GM18502 (cell line): ENCODE measurements around the gene EPHA10.
"Not testable (repeated sequence)": the region's sequence is repeated elsewhere in the genome, so short reads cannot be mapped to it uniquely, and the experiment has no call there.

Source experiments
- ATAC-seq: cut with Tn5 transposase; IDR thresholded peaks from one replicate; pipeline ENCODE4 v1.9.1; 2021; ENCODE audit warnings: mild to moderate bottlenecking; ENCODE audit not compliant: unreplicated experiment, poor library complexity

The EPHA10 gene

GRCh38 chr1:37738619-37739018, 26.3 kb downstream of the EPHA10 start:
- not testable (repeated sequence) for ATAC-seq

DNA sequence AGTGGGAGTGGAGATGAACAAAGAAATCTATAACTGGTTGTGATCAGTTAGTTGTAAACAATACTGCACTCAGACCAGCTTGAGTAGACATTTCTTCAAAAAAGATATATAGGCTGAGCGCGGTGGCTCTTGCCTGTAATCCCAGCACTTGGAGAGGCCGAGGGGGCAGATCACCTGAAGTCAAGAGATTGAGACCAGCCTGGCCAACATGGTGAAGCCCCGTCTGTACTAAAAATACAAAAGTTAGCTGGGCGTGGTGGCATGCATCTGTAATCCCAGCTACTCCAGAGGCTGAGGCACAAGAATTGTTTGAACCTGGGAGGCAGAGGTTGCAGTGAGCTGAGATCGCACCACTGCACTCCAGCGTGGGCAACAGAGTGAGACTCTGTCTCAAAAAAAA, 26.9 kb downstream of the EPHA10 start:
- not testable (repeated sequence) for ATAC-seq

- ATAC-seq, result no peak
Observed at GRCh38 chr1:37734629-37735591, 30.0 kb downstream of the EPHA10 start.

DNA sequence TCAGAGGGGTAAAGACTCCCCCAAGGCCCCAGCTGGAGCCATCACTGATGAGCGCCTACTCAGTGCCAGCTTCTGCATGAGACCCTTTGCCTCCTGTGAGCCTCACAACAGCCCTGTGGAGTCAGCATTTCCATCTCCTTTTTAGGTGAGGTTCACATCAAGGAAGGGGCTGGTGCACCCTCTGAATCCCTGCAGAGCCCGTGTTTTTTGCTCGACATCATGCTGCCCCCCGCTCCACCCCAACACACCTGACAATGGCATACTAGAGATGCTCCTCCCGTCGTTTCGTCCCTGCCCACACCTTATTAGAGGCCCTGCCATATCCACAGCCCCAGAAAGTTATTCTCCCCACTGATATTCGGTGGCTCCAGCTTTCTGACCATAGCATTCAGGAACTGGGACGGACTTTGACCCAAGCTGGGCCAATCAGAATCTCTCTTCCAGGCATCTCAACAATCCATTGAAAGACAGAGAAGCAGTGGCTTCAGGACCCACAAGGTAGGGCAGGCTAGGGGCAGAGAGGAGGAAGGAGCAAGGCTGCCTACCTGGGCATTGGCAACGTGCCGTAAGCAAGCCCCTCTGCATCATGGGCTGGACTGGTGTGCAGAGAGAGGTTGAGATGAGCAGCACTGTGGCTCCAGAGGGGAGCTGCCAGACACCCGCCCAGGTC, 32.7 kb downstream of the EPHA10 start:
- ATAC-seq, result no peak

DNA sequence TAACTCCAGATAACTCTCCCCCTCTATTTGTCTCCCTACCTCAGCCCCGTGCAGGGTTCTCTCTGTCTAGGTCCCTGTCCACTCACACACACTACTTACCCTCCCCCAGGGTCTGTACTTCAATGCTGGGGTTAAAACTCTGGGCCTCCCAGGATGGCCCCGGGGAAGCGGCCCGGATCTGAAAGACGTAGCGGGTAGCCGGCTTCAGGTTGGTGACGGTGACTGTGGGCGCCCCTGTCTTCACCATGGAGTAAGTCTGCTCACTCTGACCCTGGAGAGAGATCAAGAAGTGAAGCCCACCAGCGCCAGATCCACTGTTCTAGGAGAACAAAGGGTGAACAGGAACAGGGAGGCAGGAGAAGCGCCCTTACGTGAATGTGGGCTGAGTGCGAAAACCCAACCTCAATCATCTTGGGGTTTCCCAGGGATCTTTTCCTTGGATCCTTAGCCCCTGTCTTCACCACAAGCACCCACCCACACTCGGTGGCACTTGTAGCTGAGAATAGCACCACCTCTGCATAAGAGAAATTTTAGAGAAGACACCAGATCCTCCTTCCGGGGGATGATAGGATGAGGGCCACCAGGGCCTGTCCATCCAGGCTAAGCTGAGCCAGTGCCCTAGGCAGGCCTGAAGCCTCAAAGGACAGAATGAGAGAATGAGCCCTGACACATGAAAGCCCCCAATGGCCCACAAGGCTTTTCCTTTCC, 33.5 kb downstream of the EPHA10 start:
- no peak for ATAC-seq

DNA sequence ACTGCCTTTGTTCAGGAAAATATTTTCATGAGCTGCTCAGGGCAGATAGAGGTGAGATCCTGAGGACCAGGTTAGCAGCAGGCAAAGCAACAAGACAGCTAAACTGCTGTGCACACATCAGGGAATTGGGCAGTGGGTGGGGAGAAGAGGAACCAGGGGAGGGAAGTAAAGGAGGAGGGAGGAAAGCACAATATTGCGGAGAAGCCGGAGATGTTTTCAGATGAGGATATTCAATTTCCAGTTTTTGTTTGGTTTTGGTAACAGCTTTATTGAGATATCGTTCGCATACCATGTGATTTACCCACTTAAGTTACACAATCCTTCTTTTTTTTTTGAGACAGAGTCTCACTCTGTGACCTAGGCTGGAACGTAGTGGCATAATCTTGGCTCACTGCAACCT, 34.5 kb downstream of the EPHA10 start:
- no peak for ATAC-seq

DNA sequence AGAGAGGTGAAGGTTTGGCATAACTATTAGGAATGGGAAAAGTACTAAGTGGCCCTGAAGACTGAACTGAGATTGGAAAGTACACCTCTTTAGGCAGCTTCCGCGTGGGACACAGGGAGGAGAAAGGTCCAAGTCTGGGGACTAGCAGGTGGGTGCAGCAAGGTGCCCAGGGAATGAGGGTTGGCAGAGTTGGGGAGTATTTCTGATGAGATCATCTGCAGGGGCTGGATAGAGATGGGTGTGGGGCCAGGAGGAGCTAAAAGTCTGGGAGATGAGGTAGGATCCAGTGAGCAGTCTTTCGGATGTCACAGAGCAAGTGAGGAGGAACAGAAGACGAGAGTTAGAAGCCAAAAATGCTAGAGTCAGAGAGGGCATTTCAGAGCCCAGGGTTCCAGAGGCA, 36.5 kb downstream of the EPHA10 start:
- no peak for ATAC-seq

DNA sequence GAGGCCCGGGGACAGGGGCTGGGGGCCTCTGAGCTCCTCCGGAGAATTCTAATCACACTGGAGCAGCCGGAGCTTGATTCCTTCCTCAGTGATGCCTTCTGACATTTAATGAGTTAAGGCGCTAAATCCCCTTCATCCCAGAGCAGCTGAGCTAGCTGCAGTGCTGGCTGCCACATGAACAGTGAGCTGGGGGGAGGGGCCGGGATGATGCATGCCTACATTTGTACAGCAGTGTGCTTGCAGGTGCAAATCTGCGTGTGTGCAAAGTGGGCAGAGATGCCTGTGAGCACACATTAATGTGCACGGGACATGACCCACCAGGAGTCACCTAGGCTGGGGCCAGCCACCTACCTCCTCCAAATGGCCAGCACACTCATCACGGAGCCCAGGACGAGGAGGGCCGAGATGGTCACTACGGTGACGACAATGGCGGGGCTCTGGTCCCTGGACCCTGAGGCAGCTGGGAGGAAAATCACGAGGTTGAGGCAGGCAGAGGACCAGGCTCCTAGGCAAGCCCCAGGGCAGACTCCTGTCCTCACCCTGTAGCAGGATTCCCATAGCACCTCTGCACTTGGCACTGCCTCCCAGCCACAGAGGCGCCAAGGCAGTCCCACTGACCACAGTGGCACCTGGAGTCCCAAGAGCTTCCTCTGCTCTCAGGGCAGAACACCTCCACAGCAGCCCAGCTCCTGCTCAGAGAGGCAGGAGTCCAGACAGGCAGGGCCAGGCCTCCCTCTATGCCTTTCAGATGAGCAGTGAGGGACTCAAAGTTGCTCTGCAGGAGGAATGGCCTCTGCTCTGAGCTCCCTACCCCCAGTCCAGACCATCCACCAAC, 38.0 kb downstream of the EPHA10 start:
- ATAC-seq, result no peak

- ATAC-seq, result no peak
Observed at GRCh38 chr1:37725851-37726613, 38.9 kb downstream of the EPHA10 start.

GRCh38 chr1:37724575-37724974, 40.3 kb downstream of the EPHA10 start:
- ATAC-seq, result no peak

DNA sequence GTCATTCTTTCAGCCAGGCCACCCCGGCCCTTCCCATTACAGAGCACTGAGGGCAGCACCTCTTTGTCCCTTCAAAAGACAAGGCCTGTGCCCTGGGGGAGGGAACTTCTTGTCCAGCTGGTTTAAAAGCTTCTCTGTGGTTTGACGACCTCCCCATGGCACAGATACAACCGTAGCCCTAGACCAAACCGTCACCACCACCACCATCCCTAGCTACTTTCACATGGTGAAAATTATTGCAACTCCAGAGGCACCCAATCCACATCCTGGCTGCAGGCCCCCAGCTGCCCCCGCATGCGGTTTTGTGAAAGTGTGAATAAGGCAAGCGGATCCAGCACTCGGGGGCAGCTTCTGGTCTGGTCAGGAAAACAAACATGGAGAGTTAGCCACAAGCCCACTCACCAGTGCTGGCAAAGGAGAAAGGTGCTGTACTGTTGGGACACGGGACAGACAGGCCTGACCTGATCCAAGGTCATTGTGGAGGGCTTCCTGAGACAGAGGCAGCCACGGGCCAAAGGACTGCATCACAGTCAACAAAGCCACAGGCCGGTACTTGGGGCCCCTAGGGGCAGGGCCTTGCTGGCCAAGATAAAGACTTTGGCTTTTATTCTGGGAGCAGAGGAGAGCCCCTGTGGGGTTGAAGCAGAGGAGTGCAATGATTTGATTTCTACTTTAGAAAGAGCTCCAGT, 41.4 kb downstream of the EPHA10 start:
- ATAC-seq, result no peak

DNA sequence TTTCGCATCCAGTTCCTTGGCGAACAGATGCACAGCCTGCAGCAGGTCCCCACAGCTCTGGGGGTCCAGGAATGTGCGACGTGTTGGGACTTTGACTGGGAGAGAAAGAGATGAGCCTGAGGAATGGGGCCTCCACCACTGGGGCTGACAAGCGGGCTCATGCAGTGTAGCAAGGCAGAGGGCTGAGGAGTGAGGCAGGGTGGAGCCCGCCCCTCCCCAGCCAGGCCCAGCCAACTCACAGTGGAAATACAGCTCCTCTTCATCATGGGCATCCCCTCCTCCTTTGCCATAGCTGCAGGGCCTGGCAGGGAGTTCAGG, 41.9 kb downstream of the EPHA10 start:
- ATAC-seq, result no peak

DNA sequence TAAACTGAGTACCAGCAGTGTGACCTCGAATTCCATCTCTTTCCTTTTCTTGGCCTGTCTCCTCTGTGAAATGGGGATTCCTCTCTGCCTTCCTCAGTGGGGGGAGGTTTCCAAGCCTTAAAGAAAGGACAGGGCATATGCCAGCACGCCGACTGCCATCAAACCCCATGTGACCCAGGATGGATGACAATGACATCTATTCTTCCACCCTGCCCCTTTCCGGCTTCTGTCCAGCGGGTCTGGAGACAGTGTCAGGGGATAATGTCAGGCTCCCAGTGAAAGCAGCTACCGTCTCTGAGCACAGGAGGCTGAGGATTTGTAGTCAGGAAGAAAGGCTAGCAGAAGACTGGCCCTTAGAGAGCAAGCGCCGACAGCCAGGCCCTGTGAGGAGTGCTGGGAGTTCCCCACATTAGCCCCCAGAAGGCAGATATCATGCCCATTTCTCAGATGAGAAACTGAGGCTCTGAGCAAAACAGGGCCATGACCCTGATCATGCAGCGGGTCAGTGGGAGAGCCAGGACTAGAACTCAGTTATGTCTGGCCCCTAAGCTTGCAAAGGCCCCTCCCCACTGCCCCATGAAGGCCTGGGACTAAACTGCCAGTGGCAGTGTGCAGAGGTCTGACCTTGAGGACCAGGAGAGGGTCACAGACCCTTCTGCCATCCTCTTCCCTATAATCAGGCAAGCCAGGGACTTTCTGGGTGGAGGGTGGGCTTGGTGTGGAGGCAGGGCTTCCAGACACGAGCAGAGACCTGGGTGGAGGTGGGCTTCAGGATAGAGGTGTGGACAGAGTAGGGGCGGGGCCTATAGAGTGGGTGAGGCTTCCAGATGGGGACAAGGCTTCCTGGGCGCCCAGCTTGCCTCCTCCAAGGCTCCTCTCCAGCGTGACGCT, 42.5 kb downstream of the EPHA10 start:
- ATAC-seq, result no peak

GRCh38 chr1:37721565-37721964, 43.4 kb downstream of the EPHA10 start:
- ATAC-seq, result no peak

- no peak for ATAC-seq
Observed at GRCh38 chr1:37720231-37721130, 44.4 kb downstream of the EPHA10 start.

- no peak for ATAC-seq
Observed at GRCh38 chr1:37719572-37720195, 45.2 kb downstream of the EPHA10 start.
